ENCODE results near the gene ZNF423. TPM values are rescaled to one million over a fixed set of nuclear protein-coding genes. Genes with fewer than 3 reads are reported as not detected.

ZNF423 gene
- total RNA-seq, 1 donor from 2014 or later = 10.7 TPM

- DNase-seq (no peak), ATAC-seq (no peak)
- TF ChIP-seq CTCF (IDR thresholded peaks at IDR 0.05) = no peak
- no peaks in the 10 kb centered on the region for H3K27me3 ChIP-seq (ENCODE audit: low read depth)
- intact Hi-C loops (cut with DNase I) = no loop called here
- H3K36me3 ChIP-seq = no peaks in the 10 kb centered on the region
- no peaks in the 10 kb centered on the region for H3K4me1 ChIP-seq
- no peaks in the 10 kb centered on the region for H3K9me3 ChIP-seq
- no peak overlapping the region for H3K4me3 ChIP-seq
- no peak overlapping the region for H3K27ac ChIP-seq
Measured at GRCh38 chr16:49519741-49520140, 336.2 kb downstream of the ZNF423 start.

GRCh38 chr16:49519008-49519656, 336.8 kb downstream of the ZNF423 start:
- Histone ChIP-seq H3K4me1 (no peaks in the 10 kb centered on the region), H3K9me3 (no peaks in the 10 kb centered on the region), H3K27me3 (ENCODE audit: low read depth) (no peaks in the 10 kb centered on the region), H3K36me3 (no peaks in the 10 kb centered on the region), H3K4me3 (no peak overlapping the region), H3K27ac (no peak overlapping the region)
- ATAC-seq = no peak
- TF ChIP-seq CTCF (IDR thresholded peaks at IDR 0.05) = no peak
- no peak for DNase-seq
- intact Hi-C loops (cut with DNase I) = no loop called here

GRCh38 chr16:49516382-49517036, 339.4 kb downstream of the ZNF423 start:
- no peak overlapping the region for H3K27ac ChIP-seq
- no peak for ATAC-seq
- no peak overlapping the region for H3K4me3 ChIP-seq

GRCh38 chr16:49515861-49516260, 340.1 kb downstream of the ZNF423 start:
- Histone ChIP-seq H3K4me1 (no peaks in the 10 kb centered on the region), H3K27ac (no peak overlapping the region), H3K4me3 (no peak overlapping the region), H3K27me3 (ENCODE audit: low read depth) (no peaks in the 10 kb centered on the region), H3K9me3 (no peaks in the 10 kb centered on the region), H3K36me3 (no peaks in the 10 kb centered on the region)
- intact Hi-C loops (cut with DNase I) = no loop called here
- ATAC-seq = no peak
- DNase-seq = no peak
- no peak for TF ChIP-seq CTCF (IDR thresholded peaks at IDR 0.05)

More at GRCh38 chr16:49516382-49517036, 339.4 kb downstream of the ZNF423 start:
- H3K9me3 ChIP-seq = no peaks in the 10 kb centered on the region
- no peaks in the 10 kb centered on the region for H3K36me3 ChIP-seq
- H3K4me1 ChIP-seq = no peaks in the 10 kb centered on the region
- intact Hi-C loops (cut with DNase I) = no loop called here
- H3K27me3 ChIP-seq (ENCODE audit: low read depth) = no peaks in the 10 kb centered on the region
- TF ChIP-seq CTCF (IDR thresholded peaks at IDR 0.05) = no peak
- no peak for DNase-seq

- Histone ChIP-seq H3K27ac (no peak overlapping the region), H3K4me1 (no peaks in the 10 kb centered on the region), H3K27me3 (ENCODE audit: low read depth) (no peaks in the 10 kb centered on the region), H3K36me3 (no peaks in the 10 kb centered on the region), H3K9me3 (no peaks in the 10 kb centered on the region), H3K4me3 (no peak overlapping the region)
- DNase-seq (no peak), ATAC-seq (no peak)
- TF ChIP-seq CTCF (IDR thresholded peaks at IDR 0.05) = no peak
- intact Hi-C loops (cut with DNase I) = no loop called here
Measured at GRCh38 chr16:49515016-49515565, 340.8 kb downstream of the ZNF423 start.
